Thyroid gland (tissue), 4 donors: Measurements from ENCODE around the gene AIG1.

Source experiments
- POLR2A ChIP-seq, 2 donors: fragments of 450-650 bp; IDR thresholded peaks; one replicate each; pipeline ENCODE4 v1.6.1; 2017; ENCODE audit warnings: antibody characterized with exemption in 2 of 2, mild to moderate bottlenecking in 2 of 2, moderate library complexity in 1 of 2
- TF ChIP-seq, protein P1 (sequence below), 6 experiments: fragments of 200-600 bp in 3 of 6; fragments of 450-650 bp in 3 of 6; sonication (generic) in 3 of 6; IDR thresholded peaks; one replicate each; pipeline ENCODE4 v1.5.1; 2016 to 2019; ENCODE audit warnings: antibody characterized with exemption in 6 of 6, mild to moderate bottlenecking in 2 of 6, inconsistent platforms in 1 of 6, moderate library complexity in 1 of 6

DNA sequence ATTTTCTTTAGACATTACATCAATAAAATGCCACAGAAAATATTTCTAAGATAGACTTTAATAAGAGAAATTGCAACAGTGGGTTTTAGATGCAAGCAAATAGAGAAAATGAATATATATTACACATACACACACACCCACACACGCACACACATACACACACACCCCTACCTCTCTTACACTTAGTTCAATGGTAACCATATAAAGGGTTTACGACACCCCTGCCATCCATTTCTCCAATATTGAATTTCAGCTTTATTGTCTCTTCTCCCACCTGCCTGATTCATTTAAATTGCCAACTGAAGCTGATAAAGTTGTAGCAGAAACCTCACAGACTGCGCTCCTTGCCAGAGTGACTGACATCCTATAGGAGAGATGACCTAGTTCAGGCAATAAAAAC lies 235.2 kb downstream of the AIG1 start:
- TF ChIP-seq, protein P1, sequence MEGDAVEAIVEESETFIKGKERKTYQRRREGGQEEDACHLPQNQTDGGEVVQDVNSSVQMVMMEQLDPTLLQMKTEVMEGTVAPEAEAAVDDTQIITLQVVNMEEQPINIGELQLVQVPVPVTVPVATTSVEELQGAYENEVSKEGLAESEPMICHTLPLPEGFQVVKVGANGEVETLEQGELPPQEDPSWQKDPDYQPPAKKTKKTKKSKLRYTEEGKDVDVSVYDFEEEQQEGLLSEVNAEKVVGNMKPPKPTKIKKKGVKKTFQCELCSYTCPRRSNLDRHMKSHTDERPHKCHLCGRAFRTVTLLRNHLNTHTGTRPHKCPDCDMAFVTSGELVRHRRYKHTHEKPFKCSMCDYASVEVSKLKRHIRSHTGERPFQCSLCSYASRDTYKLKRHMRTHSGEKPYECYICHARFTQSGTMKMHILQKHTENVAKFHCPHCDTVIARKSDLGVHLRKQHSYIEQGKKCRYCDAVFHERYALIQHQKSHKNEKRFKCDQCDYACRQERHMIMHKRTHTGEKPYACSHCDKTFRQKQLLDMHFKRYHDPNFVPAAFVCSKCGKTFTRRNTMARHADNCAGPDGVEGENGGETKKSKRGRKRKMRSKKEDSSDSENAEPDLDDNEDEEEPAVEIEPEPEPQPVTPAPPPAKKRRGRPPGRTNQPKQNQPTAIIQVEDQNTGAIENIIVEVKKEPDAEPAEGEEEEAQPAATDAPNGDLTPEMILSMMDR (IDR thresholded peaks at IDR 0.05), result no peak
- TF ChIP-seq POLR2A (IDR thresholded peaks at IDR 0.05), result no peak
